Measurements from ENCODE around the gene CMIP.

Gene CMIP

DNA sequence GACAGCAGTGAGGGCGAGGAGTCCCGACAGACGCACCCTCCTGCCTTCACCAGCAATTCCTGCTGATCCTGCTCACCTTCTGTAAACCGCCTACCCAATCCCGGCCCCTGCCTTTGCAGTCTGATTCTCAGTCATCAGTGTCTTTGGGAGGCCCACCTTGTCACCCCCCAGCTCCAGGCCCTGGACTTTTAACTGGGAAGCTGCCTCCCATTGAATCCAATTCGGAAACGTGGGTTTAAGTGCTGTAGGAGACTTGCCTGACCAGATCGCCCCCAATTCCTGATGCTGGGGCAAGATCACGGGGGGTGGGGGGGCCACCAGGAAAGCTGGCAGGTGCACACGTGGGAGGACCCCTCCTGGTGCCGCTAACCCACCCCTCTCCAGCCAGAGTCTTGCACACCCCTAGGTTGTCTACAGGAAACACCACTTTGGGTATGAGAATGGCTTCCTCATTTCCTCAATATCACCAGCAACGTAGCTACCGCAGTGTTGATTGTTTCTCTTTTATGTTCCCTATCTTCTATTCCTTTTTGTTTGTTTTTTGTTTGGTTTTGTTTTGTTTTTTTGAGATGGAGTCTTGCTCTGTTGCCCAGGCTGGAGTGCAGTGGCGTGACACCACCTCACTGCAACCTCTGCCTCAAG lies 46.6 kb upstream of the CMIP start:
- H3K4me2 ChIP-seq (ENCODE audit: insufficient read depth, low read length), result no peak overlapping the region
- DNase-seq (no peak), ATAC-seq (ENCODE audit: insufficient read depth, low read depth) (no peak)
- H3K27me3 ChIP-seq (ENCODE audit: insufficient read depth, low read length, poor library complexity), result no peaks in the 10 kb centered on the region
- H3K4me1 ChIP-seq (ENCODE audit: insufficient read depth, low read length), result peaks cover under 1% of the 10 kb centered on the region; the same call in 1 of the 2 replicates
- H3K9ac ChIP-seq (ENCODE audit: low read depth, low read length), result no peak overlapping the region
- H3K4me3 ChIP-seq (ENCODE audit: low read depth in 1 of 2, low read length in 2 of 2), result no peak overlapping the region
- no peaks in the 10 kb centered on the region for H4K20me1 ChIP-seq (ENCODE audit: insufficient read depth, low read length)
- H3K36me3 ChIP-seq (ENCODE audit: insufficient read depth, low read length), result no peaks in the 10 kb centered on the region
- TF ChIP-seq, protein P1, sequence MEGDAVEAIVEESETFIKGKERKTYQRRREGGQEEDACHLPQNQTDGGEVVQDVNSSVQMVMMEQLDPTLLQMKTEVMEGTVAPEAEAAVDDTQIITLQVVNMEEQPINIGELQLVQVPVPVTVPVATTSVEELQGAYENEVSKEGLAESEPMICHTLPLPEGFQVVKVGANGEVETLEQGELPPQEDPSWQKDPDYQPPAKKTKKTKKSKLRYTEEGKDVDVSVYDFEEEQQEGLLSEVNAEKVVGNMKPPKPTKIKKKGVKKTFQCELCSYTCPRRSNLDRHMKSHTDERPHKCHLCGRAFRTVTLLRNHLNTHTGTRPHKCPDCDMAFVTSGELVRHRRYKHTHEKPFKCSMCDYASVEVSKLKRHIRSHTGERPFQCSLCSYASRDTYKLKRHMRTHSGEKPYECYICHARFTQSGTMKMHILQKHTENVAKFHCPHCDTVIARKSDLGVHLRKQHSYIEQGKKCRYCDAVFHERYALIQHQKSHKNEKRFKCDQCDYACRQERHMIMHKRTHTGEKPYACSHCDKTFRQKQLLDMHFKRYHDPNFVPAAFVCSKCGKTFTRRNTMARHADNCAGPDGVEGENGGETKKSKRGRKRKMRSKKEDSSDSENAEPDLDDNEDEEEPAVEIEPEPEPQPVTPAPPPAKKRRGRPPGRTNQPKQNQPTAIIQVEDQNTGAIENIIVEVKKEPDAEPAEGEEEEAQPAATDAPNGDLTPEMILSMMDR (IDR thresholded peaks at IDR 0.05; ENCODE audit: borderline replicate concordance, extremely low read depth, low read length, poor library complexity, severe bottlenecking), result no peak
- no peak for TF ChIP-seq EZH2 (IDR thresholded peaks at IDR 0.05; ENCODE audit: borderline replicate concordance, low read depth, low read length, severe bottlenecking)
- no peak overlapping the region for H2AFZ ChIP-seq (ENCODE audit: low read depth, low read length)
- H3K9me3 ChIP-seq (ENCODE audit: insufficient read depth, low read length, severe bottlenecking), result no peaks in the 10 kb centered on the region
- H3K79me2 ChIP-seq (ENCODE audit: insufficient read depth, low read length), result no peaks in the 10 kb centered on the region
- H3K27ac ChIP-seq (ENCODE audit: low read length), result no peak overlapping the region

DNA sequence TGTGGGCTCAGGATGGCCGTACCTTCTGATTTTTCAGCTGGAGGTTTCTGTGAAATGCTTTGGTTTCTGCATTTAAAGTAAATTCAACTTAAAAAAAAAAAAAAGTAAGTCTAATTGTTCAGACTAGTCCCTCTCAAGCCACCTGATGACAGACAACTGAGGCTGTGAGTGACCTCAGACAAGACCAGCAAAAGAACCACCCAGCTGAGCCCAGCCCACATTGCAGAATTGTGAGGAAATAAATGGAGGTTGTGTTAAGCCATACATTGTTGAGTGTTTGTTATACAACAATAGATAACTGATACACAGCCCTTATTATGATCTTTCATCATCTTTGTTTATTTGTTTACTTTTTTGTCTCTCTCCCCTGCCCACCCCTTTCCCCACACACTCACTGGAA lies 44.7 kb upstream of the CMIP start:
- H3K27me3 ChIP-seq (ENCODE audit: insufficient read depth, low read length, poor library complexity), result no peaks in the 10 kb centered on the region
- H3K9me3 ChIP-seq (ENCODE audit: insufficient read depth, low read length, severe bottlenecking), result no peaks in the 10 kb centered on the region
- no peak overlapping the region for H2AFZ ChIP-seq (ENCODE audit: low read depth, low read length)
- H3K4me3 ChIP-seq (ENCODE audit: low read depth in 1 of 2, low read length in 2 of 2), result no peak overlapping the region
- H4K20me1 ChIP-seq (ENCODE audit: insufficient read depth, low read length), result no peaks in the 10 kb centered on the region
- no peak overlapping the region for H3K27ac ChIP-seq (ENCODE audit: low read length)
- H3K4me1 ChIP-seq (ENCODE audit: insufficient read depth, low read length), result peaks cover 13% of the 10 kb centered on the region
- H3K4me2 ChIP-seq (ENCODE audit: insufficient read depth, low read length), result no peak overlapping the region
- H3K79me2 ChIP-seq (ENCODE audit: insufficient read depth, low read length), result no peaks in the 10 kb centered on the region
- TF ChIP-seq, protein P1 (IDR thresholded peaks at IDR 0.05; ENCODE audit: borderline replicate concordance, extremely low read depth, low read length, poor library complexity, severe bottlenecking), result no peak
- no peak for TF ChIP-seq EZH2 (IDR thresholded peaks at IDR 0.05; ENCODE audit: borderline replicate concordance, low read depth, low read length, severe bottlenecking)
- H3K9ac ChIP-seq (ENCODE audit: low read depth, low read length), result no peak overlapping the region
- H3K36me3 ChIP-seq (ENCODE audit: insufficient read depth, low read length), result no peaks in the 10 kb centered on the region
- no peak for DNase-seq
- no peak for ATAC-seq (ENCODE audit: insufficient read depth, low read depth)

DNA sequence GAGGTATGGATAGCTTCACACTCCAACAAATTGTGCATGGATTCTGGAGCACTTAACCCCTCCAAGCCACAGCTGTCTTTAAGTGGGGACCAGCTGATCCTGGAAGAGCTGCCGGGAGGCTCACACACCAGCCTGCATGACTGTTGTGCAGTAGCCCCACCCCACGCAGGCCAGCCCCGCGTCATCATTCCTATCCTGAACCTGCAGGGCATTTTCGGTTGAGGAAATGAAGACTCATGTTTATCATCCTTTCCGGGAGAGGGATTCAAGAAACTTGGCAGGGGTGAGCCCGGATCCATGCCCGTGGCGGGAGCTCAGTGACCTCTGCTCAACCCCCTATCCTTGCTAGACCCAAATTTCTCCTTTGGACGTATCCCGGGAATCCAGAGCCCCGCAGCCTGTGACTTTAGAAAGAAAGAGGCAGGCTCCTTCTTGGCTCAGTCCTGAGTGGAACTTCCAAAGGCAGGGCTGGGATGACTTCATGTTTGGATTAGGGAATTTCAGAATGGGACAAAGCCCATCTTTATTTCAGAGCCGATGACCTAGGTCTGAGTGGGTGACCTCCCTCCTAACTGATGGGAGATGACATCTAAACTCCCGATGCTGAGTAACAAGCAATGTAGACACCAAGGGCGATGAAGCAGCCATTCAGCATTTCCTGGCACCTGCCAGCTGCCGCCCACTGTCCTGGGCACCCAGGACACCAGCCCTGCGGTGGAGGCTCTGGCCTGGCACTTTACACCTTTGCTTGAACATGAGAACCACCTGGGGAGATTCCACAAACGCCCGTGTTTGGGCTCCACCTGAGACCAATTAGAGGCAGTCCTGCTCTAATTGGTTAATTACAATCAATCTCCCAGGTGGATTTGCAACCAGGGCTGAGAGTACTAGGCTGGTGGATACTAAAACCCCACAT lies 43.3 kb upstream of the CMIP start:
- no peaks in the 10 kb centered on the region for H3K36me3 ChIP-seq (ENCODE audit: insufficient read depth, low read length)
- H4K20me1 ChIP-seq (ENCODE audit: insufficient read depth, low read length), result no peaks in the 10 kb centered on the region
- H3K9ac ChIP-seq (ENCODE audit: low read depth, low read length), result no peak overlapping the region
- H2AFZ ChIP-seq (ENCODE audit: low read depth, low read length), result no peak overlapping the region
- no peaks in the 10 kb centered on the region for H3K27me3 ChIP-seq (ENCODE audit: insufficient read depth, low read length, poor library complexity)
- no peak for TF ChIP-seq EZH2 (IDR thresholded peaks at IDR 0.05; ENCODE audit: borderline replicate concordance, low read depth, low read length, severe bottlenecking)
- TF ChIP-seq, protein P1 (IDR thresholded peaks at IDR 0.05; ENCODE audit: borderline replicate concordance, extremely low read depth, low read length, poor library complexity, severe bottlenecking), result no peak
- H3K4me3 ChIP-seq (ENCODE audit: low read depth in 1 of 2, low read length in 2 of 2), result no peak overlapping the region
- H3K9me3 ChIP-seq (ENCODE audit: insufficient read depth, low read length, severe bottlenecking), result no peaks in the 10 kb centered on the region
- no peak overlapping the region for H3K4me2 ChIP-seq (ENCODE audit: insufficient read depth, low read length)
- ATAC-seq (ENCODE audit: insufficient read depth, low read depth) (no peak), DNase-seq (no peak)
- H3K4me1 ChIP-seq (ENCODE audit: insufficient read depth, low read length), result peaks cover 13% of the 10 kb centered on the region
- no peak overlapping the region for H3K27ac ChIP-seq (ENCODE audit: low read length)
- no peaks in the 10 kb centered on the region for H3K79me2 ChIP-seq (ENCODE audit: insufficient read depth, low read length)
